Heart left ventricle (tissue), 16 donors: ENCODE results near the gene CNOT11. TPM values are rescaled to one million over a fixed set of nuclear protein-coding genes. Genes with fewer than 3 reads are reported as not detected.

Source experiments
- ATAC-seq, 4 donors: fragments of 200-7000 bp; cut with Tn5 transposase; one replicate each; pipeline ENCODE4 v1.9.1; 2020 to 2022; ENCODE audit warnings: moderate library complexity in 4 of 4, mild to moderate bottlenecking in 3 of 4, moderate number of reproducible peaks in 1 of 4
- DNase-seq, 5 donors: peaks; one replicate each; pipeline ENCODE4 v3.0.0-alpha.2; 2020
- H3K27ac ChIP-seq, 12 donors: fragments of 200-600 bp; sonication (generic) in 4 of 12; one replicate each; pipeline versions ENCODE4 v1.5.0 to v1.8.0; 2016 to 2022; ENCODE audit warnings: mild to moderate bottlenecking in 2 of 12
- H3K27me3 ChIP-seq, 9 donors: fragments of 200-600 bp; sonication (generic) in 2 of 9; one replicate each; pipeline versions ENCODE4 v1.5.1 to v1.8.0; 2016 to 2022; ENCODE audit warnings: mild to moderate bottlenecking in 3 of 9
- H3K36me3 ChIP-seq, 9 donors: fragments of 200-600 bp; sonication (generic) in 2 of 9; one replicate each; pipeline versions ENCODE4 v1.5.0 to v1.8.0; 2018 to 2022; ENCODE audit warnings: mild to moderate bottlenecking in 2 of 9
- H3K4me1 ChIP-seq, 12 donors: fragments of 200-600 bp; sonication (generic) in 4 of 12; one replicate each; pipeline versions ENCODE4 v1.5.0 to v1.8.0; 2016 to 2022; ENCODE audit warnings: mild to moderate bottlenecking in 3 of 12
- H3K4me3 ChIP-seq, 12 donors: fragments of 200-600 bp; sonication (generic) in 4 of 12; one replicate each; pipeline versions ENCODE4 v1.5.0 to v1.8.0; 2017 to 2022; ENCODE audit warnings: mild to moderate bottlenecking in 9 of 12, moderate library complexity in 4 of 12
- H3K9me3 ChIP-seq, 12 donors: fragments of 200-600 bp; sonication (generic) in 4 of 12; one replicate each; pipeline versions ENCODE4 v1.5.0 to v1.8.0; 2016 to 2022; ENCODE audit warnings: mild to moderate bottlenecking in 1 of 12
- CTCF ChIP-seq, 12 donors: fragments of 200-600 bp; sonication (generic) in 4 of 12; IDR thresholded peaks; one replicate each; pipeline versions ENCODE4 v1.5.0 to v1.8.0; 2018 to 2022; ENCODE audit warnings: antibody characterized with exemption in 12 of 12, mild to moderate bottlenecking in 5 of 12
- POLR2A ChIP-seq, 2 donors: fragments of 450-650 bp; IDR thresholded peaks; one replicate each; pipeline ENCODE4 v1.6.1; 2017; ENCODE audit warnings: antibody characterized with exemption in 2 of 2, mild to moderate bottlenecking in 2 of 2, moderate library complexity in 2 of 2
- WGBS, 4 donors: extraction: QIAGEN DNeasy Blood & Tissue Kit in 2 of 4; methylation state at CpG; one replicate each; pipeline versions ENCODE4 v1.1.5 to v1.1.7; 2013 to 2018; 5-methylcytosine and 5-hydroxymethylcytosine counted together
- intact Hi-C, 10 donors: fragments of 100-400 bp; cut with DNase I; formaldehyde crosslinking; loops; one replicate each; pipeline versions ENCODE4 v1.11.1 to v1.14.2; 2022
- polyA plus RNA-seq, 2 donors: library from polyadenylated mRNA; stranded (reverse); fragments of 200-250 nt; gene quantifications; one replicate each; pipeline ENCODE4 v1.2.3, GENCODE V29; 2013
- total RNA-seq, 9 donors: library from RNA; depleted of rRNA in 2 of 9; stranded (reverse); fragments of >200 nt in 2 of 9; fragmentation: NEBNext Ultra II Directional in 3 of 9; extraction: Animal tissue kit (Norgen Biotek cat#: 25700) in 3 of 9; gene quantifications; one replicate each; pipeline versions ENCODE4 v1.1.0 to v1.2.4, GENCODE V29; 2016 to 2023
- donor health status: ischemic (EF 13 %, LVEDD 7.1; RV severe dilation, severe dysfunction).
- donor health status: healthy with polysubstance abuse.
- donor health status: DM: no; HTN: yes; CAD: no.
- donor health status: DM: no; HTN: no; CAD: no.
- donor health status: ischemic (EF 25% LVEDD 6.9; RV normal size, moderate dysfunction).
- donor health status: ischemic (EF 25% LVEDD 5.7; RV mildly dilated, moderate dysfunction).
- donor health status: healthy.
- donor health status: DM: yes; HTN: yes; CAD: no.
- donor health status: ischemic (EF 35%, LVEDD 5.7; RV mildly dilated, moderate dysfunction).
- donor health status: nonischemic (EF 11% LVEDD 7.7; RV severe dilation, severe dysfunction).
- donor health status: DM: yes; HTN: yes; CAD: no.
- donor health status: PGD.
- donor health status: ischemic (EF 29% LVEDD 5.4; RV normal size, mild dysfunction).
- donor health status: nonischemic (EF 23%, LVEDD 6.1; RV moderate dilation, normal function).

The CNOT11 gene
- total and polyA plus RNA-seq, 11 donors = 14.0 to 62.5 (median 40.1) TPM

GRCh38 chr2:101273056-101273455 is 20.4 kb downstream of the CNOT11 start:
- no peak for TF ChIP-seq POLR2A (IDR thresholded peaks at IDR 0.05)
- TF ChIP-seq CTCF (IDR thresholded peaks at IDR 0.05) = no peak
- intact Hi-C loops = loop anchor here in 1 of 10 donors (5.0 kb wide), 1 partner anchor 34 kb away; the partner anchor contains the start of gene RNF149
- peaks cover 0 to 9% (median 0%) of the 10 kb centered on the region in 12 donors for H3K4me1 ChIP-seq
- H3K9me3 ChIP-seq = no peaks in the 10 kb centered on the region
- H3K27me3 ChIP-seq = no peaks in the 10 kb centered on the region
- 79 to 86% (median 83%) methylated on average over 8 of the region's 8 CpGs for WGBS, 4 donors
- DNase-seq (no peak), ATAC-seq (peak in 1 of 4 donors; percentile 23)
- H3K27ac ChIP-seq = no peak overlapping the region
- no peak overlapping the region for H3K4me3 ChIP-seq
- peaks cover 0 to 98% (median 89%) of the 10 kb centered on the region in 9 donors for H3K36me3 ChIP-seq

- 58 to 75% (median 67%) methylated on average over 5 of the region's 5 CpGs for whole genome bisulfite sequencing, 4 donors
- peaks cover 0 to 9% (median 0%) of the 10 kb centered on the region in 12 donors for H3K4me1 ChIP-seq
- no peaks in the 10 kb centered on the region for H3K9me3 ChIP-seq
- no peak for DNase-seq
- TF ChIP-seq CTCF (IDR thresholded peaks at IDR 0.05) (no peak), POLR2A (IDR thresholded peaks at IDR 0.05) (no peak)
- H3K27ac ChIP-seq = no peak overlapping the region
- ATAC-seq = peak in 1 of 4 donors; percentile 20
- no peaks in the 10 kb centered on the region for H3K27me3 ChIP-seq
- H3K4me3 ChIP-seq = no peak overlapping the region
- peaks cover 0 to 98% (median 89%) of the 10 kb centered on the region in 9 donors for H3K36me3 ChIP-seq
- intact Hi-C loops = loop anchor here in 1 of 10 donors (5.0 kb wide), 1 partner anchor 33 kb away; the partner anchor contains the start of gene RNF149
Observed at GRCh38 chr2:101274142-101274541, 21.5 kb downstream of the CNOT11 start.

GRCh38 chr2:101277111-101277510 is 24.4 kb downstream of the CNOT11 start:
- H3K27me3 ChIP-seq = no peaks in the 10 kb centered on the region
- TF ChIP-seq CTCF (IDR thresholded peaks at IDR 0.05) = peak in 1 of 12 donors; percentile 11
- no peak for TF ChIP-seq POLR2A (IDR thresholded peaks at IDR 0.05)
- WGBS, 4 donors = 85 to 92% (median 86%) methylated on average over 7 of the region's 7 CpGs
- no peak overlapping the region for H3K27ac ChIP-seq
- no peaks in the 10 kb centered on the region for H3K9me3 ChIP-seq
- peaks cover 0 to 98% (median 89%) of the 10 kb centered on the region in 9 donors for H3K36me3 ChIP-seq
- no peak for DNase-seq
- ATAC-seq = no peak
- peaks cover 0 to 9% (median 0%) of the 10 kb centered on the region in 12 donors for H3K4me1 ChIP-seq
- no peak overlapping the region for H3K4me3 ChIP-seq
- intact Hi-C loops = no loop called here

- DNase-seq (no peak), ATAC-seq (no peak)
- 80 to 94% (median 88%) methylated on average over 3 of the region's 3 CpGs for WGBS, 4 donors
- TF ChIP-seq POLR2A (IDR thresholded peaks at IDR 0.05) = no peak
- TF ChIP-seq CTCF (IDR thresholded peaks at IDR 0.05) = no peak
- peaks cover 0 to 9% (median 0%) of the 10 kb centered on the region in 12 donors for H3K4me1 ChIP-seq
- H3K4me3 ChIP-seq = no peak overlapping the region
- intact Hi-C loops = no loop called here
- H3K27me3 ChIP-seq = no peaks in the 10 kb centered on the region
- no peaks in the 10 kb centered on the region for H3K9me3 ChIP-seq
- H3K27ac ChIP-seq = no peak overlapping the region
- H3K36me3 ChIP-seq = peaks cover 0 to 98% (median 89%) of the 10 kb centered on the region in 9 donors
Observed at GRCh38 chr2:101278925-101279324, 26.2 kb downstream of the CNOT11 start.
